H1 (cell line): ENCODE measurements around the gene UBR2. TPM values are rescaled to one million over a fixed set of nuclear protein-coding genes. Genes with fewer than 3 reads are reported as not detected.

Source experiments
- CTCF ChIA-PET: fragments of 300-600 bp; sonication (Branson Sonifier 250); formaldehyde crosslinking; loops from one replicate; lab custom pipeline; 2021; ENCODE audit not compliant: partially characterized antibody; lab: Charles Lee
- POLR2A ChIA-PET: fragments of 300-600 bp; sonication (Branson Sonifier 250); formaldehyde crosslinking; loops from one replicate; lab custom pipeline; 2021; ENCODE audit warnings: inconsistent platforms; ENCODE audit not compliant: partially characterized antibody; lab: Charles Lee
- DNase-seq, 2 experiments: peaks; one replicate each; pipeline versions ENCODE4 v3.0.0 to v3.0.0-alpha.2; 2010 to 2022; ENCODE audit warnings: low spot score in 2 of 2, low read depth in 1 of 2, mixed read lengths in 1 of 2
- FAIRE-seq: peaks from 2 replicates; lab custom pipeline; 2011; peaks lifted over from hg19 to GRCh38; lab: Jason Lieb, UNC
- H2AFZ ChIP-seq: 2 replicates; pipeline ENCODE4 v1.8.1; 2012; ENCODE audit warnings: low read length, inconsistent platforms
- H2AK5ac ChIP-seq: 2 replicates; pipeline ENCODE4 v1.6.1; 2013; ENCODE audit warnings: low read depth, low read length
- H2BK120ac ChIP-seq: replicated peaks from 2 replicates; pipeline ENCODE3; 2013; ENCODE audit warnings: low read depth, low read length, inconsistent platforms
- H2BK12ac ChIP-seq: 2 replicates; pipeline ENCODE4 v1.6.1; 2013; ENCODE audit warnings: low read depth, low read length
- H2BK15ac ChIP-seq: 2 replicates; pipeline ENCODE4 v1.6.1; 2013; ENCODE audit warnings: low read length
- H2BK20ac ChIP-seq: 2 replicates; pipeline ENCODE4 v1.6.1; 2013; ENCODE audit warnings: low read length
- H2BK5ac ChIP-seq: 2 replicates; pipeline ENCODE4 v1.6.1; 2013; ENCODE audit warnings: low read depth, low read length
- H3K14ac ChIP-seq: 2 replicates; pipeline ENCODE4 v1.6.1; 2013; ENCODE audit warnings: inconsistent platforms; ENCODE audit not compliant: insufficient read length
- H3K18ac ChIP-seq: 2 replicates; pipeline ENCODE4 v1.6.1; 2013; ENCODE audit warnings: low read length; ENCODE audit errors: extremely low read depth
- H3K23ac ChIP-seq: 2 replicates; pipeline ENCODE4 v1.6.1; 2013; ENCODE audit warnings: inconsistent platforms; ENCODE audit not compliant: insufficient read length
- H3K23me2 ChIP-seq: 2 replicates; pipeline ENCODE4 v1.6.1; 2013; ENCODE audit warnings: low read depth, low read length
- H3K27ac ChIP-seq: 2 replicates; pipeline ENCODE4 v1.6.1; 2011; ENCODE audit warnings: low read depth, low read length, inconsistent platforms
- H3K27me3 ChIP-seq, 4 experiments: replicated peaks in 1 of 4; 1 replicate in 1 of 4; 2 replicates in 3 of 4; pipeline versions ENCODE4 v1.6.1 to v1.8.1; 2011 to 2013; ENCODE audit warnings: low read length in 3 of 4, mild to moderate bottlenecking in 3 of 4, inconsistent platforms in 2 of 4, mixed read lengths in 2 of 4, moderate library complexity in 1 of 4; ENCODE audit not compliant: control insufficient read depth in 3 of 4, insufficient read depth in 3 of 4; ENCODE audit errors: extremely low read depth in 1 of 4
- H3K36me3 ChIP-seq, 4 experiments: 2 replicates each; pipeline versions ENCODE4 v1.6.1 to v1.8.1; 2011 to 2013; ENCODE audit warnings: mild to moderate bottlenecking in 4 of 4, low read length in 3 of 4, moderate library complexity in 2 of 4, control low read depth in 1 of 4, inconsistent platforms in 1 of 4; ENCODE audit not compliant: insufficient read depth in 4 of 4, control insufficient read depth in 2 of 4
- H3K4ac ChIP-seq: replicated peaks from 2 replicates; pipeline ENCODE3; 2013; ENCODE audit warnings: low read length, low read depth, mixed read lengths, inconsistent platforms; ENCODE audit not compliant: insufficient read length
- H3K4me1 ChIP-seq, 4 experiments: replicated peaks in 1 of 4; 1 replicate in 1 of 4; 2 replicates in 3 of 4; pipeline versions ENCODE4 v1.6.1 to v1.8.1; 2011 to 2013; ENCODE audit warnings: low read length in 3 of 4, inconsistent platforms in 2 of 4, mixed read lengths in 1 of 4; ENCODE audit not compliant: insufficient read depth in 4 of 4, control insufficient read depth in 3 of 4
- H3K4me2 ChIP-seq, 2 experiments: 2 replicates each; pipeline versions ENCODE4 v1.6.1 to v1.8.1; 2011 to 2013; ENCODE audit warnings: low read depth in 2 of 2, low read length in 2 of 2, control low read depth in 1 of 2, inconsistent platforms in 1 of 2, mild to moderate bottlenecking in 1 of 2; ENCODE audit not compliant: insufficient read depth in 1 of 2
- H3K4me3 ChIP-seq, 4 experiments: fragments of 200-600, 300-600 bp in 1 of 4; sonication (generic), shearing (Covaris generic), sonication (Bioruptor Twin) in 1 of 4; 2 replicates each; pipeline versions ENCODE4 v1.5.1 to v1.8.1; 2011 to 2016; ENCODE audit warnings: low read length in 4 of 4, low read depth in 3 of 4, control low read depth in 2 of 4, inconsistent platforms in 2 of 4, mild to moderate bottlenecking in 2 of 4, mixed read lengths in 1 of 4, moderate library complexity in 1 of 4; ENCODE audit not compliant: insufficient read depth in 2 of 4; ENCODE audit errors: extremely low read depth in 1 of 4
- H3K56ac ChIP-seq: replicated peaks from 2 replicates; pipeline ENCODE3; 2013; ENCODE audit warnings: low read depth, mild to moderate bottlenecking, mixed read lengths, low read length, inconsistent platforms; ENCODE audit not compliant: insufficient read length
- H3K79me1 ChIP-seq: 2 replicates; pipeline ENCODE4 v1.6.1; 2013; ENCODE audit warnings: low read depth, low read length, control low read depth
- H3K79me2 ChIP-seq, 2 experiments: 2 replicates each; pipeline versions ENCODE4 v1.6.1 to v1.8.1; 2012 to 2013; ENCODE audit warnings: low read length in 2 of 2, mild to moderate bottlenecking in 2 of 2, inconsistent platforms in 1 of 2; ENCODE audit not compliant: insufficient read depth in 2 of 2, control insufficient read depth in 1 of 2
- H3K9ac ChIP-seq, 4 experiments: replicated peaks in 1 of 4; 1 replicate in 1 of 4; 2 replicates in 3 of 4; pipeline versions ENCODE4 v1.6.1 to v1.8.1; 2011 to 2013; ENCODE audit warnings: low read depth in 3 of 4, low read length in 3 of 4, control low read depth in 2 of 4, mild to moderate bottlenecking in 2 of 4, moderate library complexity in 2 of 4, inconsistent platforms in 1 of 4; ENCODE audit errors: extremely low read depth in 1 of 4
- H3K9me3 ChIP-seq, 2 experiments: 2 replicates each; pipeline versions ENCODE4 v1.6.1 to v1.8.1; 2012 to 2013; ENCODE audit warnings: mild to moderate bottlenecking in 2 of 2, moderate library complexity in 2 of 2, control low read depth in 1 of 2, inconsistent platforms in 1 of 2, low read depth in 1 of 2, low read length in 1 of 2, mixed read lengths in 1 of 2; ENCODE audit not compliant: insufficient read depth in 2 of 2
- H4K20me1 ChIP-seq, 2 experiments: replicated peaks in 1 of 2; 2 replicates each; pipeline versions ENCODE3 to v1.8.1; 2011 to 2013; ENCODE audit warnings: inconsistent platforms in 2 of 2, low read length in 2 of 2, mild to moderate bottlenecking in 1 of 2; ENCODE audit not compliant: insufficient read depth in 2 of 2, control insufficient read depth in 1 of 2
- H4K5ac ChIP-seq: 2 replicates; pipeline ENCODE4 v1.6.1; 2013; ENCODE audit warnings: low read length, low read depth, mixed read lengths, inconsistent platforms; ENCODE audit not compliant: insufficient read length
- H4K8ac ChIP-seq: 2 replicates; pipeline ENCODE4 v1.8.0; 2013; ENCODE audit warnings: mild to moderate bottlenecking, moderate library complexity, low read length, inconsistent platforms; ENCODE audit not compliant: insufficient read depth; ENCODE audit errors: extremely low read depth
- H4K91ac ChIP-seq: replicated peaks from 2 replicates; pipeline ENCODE3; 2013; ENCODE audit warnings: low read length, mixed read lengths, inconsistent platforms; ENCODE audit not compliant: insufficient read length
- CHD2 ChIP-seq: IDR thresholded peaks from 2 replicates; pipeline ENCODE4 v1.6.1; 2012; ENCODE audit warnings: low read length, improper control_type of control experiment
- FOSL1 ChIP-seq: IDR thresholded peaks from 2 replicates; pipeline ENCODE4 v1.6.1; 2011; ENCODE audit warnings: mild to moderate bottlenecking, low read depth, low read length, moderate library complexity; ENCODE audit not compliant: insufficient read depth
- KDM4A ChIP-seq: IDR thresholded peaks from one replicate; pipeline ENCODE4 v1.7.1; 2012; ENCODE audit warnings: low read depth, mild to moderate bottlenecking, moderate library complexity, low read length, inconsistent platforms; ENCODE audit not compliant: severe bottlenecking
- POLR2A ChIP-seq, 2 experiments: IDR thresholded peaks; 1 replicate in 1 of 2; 2 replicates in 1 of 2; pipeline ENCODE4 v1.6.1; 2011; ENCODE audit warnings: low read depth in 2 of 2, low read length in 2 of 2, mild to moderate bottlenecking in 2 of 2; ENCODE audit errors: control extremely low read depth in 1 of 2
- POLR2AphosphoS5 ChIP-seq: IDR thresholded peaks from 2 replicates; pipeline ENCODE4 v1.6.1; 2011; ENCODE audit warnings: low read depth, low read length
- TAF1 ChIP-seq: IDR thresholded peaks from 2 replicates; pipeline ENCODE4 v1.6.1; 2011; ENCODE audit warnings: mild to moderate bottlenecking, low read depth, low read length
- WGBS, 2 experiments: shearing (Covaris generic) in 1 of 2; methylation state at CpG; one replicate each; pipeline versions ENCODE4 v1.1.6 to v1.1.7; 2013 to 2015; ENCODE audit warnings: low lambda C conversion rate in 2 of 2, mixed read lengths in 2 of 2, inconsistent platforms in 1 of 2, low coverage in 1 of 2, missing lambda C conversion rate in 1 of 2; ENCODE audit not compliant: insufficient replicate concordance in 2 of 2, insufficient coverage in 1 of 2, insufficient read length in 1 of 2; ENCODE audit errors: extremely low coverage in 1 of 2, missing lambda C conversion rate in 1 of 2; 5-methylcytosine and 5-hydroxymethylcytosine counted together
- polyA plus RNA-seq, 7 experiments: library from polyadenylated mRNA; depleted of rRNA in 3 of 7; stranded (reverse) in 5 of 7; unstranded in 2 of 7; fragments of >200 nt in 5 of 7; fragments of 200-250 nt in 2 of 7; gene quantifications; 1 replicate in 5 of 7; 2 replicates in 1 of 7; 4 replicates in 1 of 7; pipeline versions ENCODE4 v1.2.1 to v1.2.3, GENCODE V29; 2011 to 2013; ENCODE audit warnings: missing spikeins in 2 of 7, mixed read lengths in 2 of 7
- total RNA-seq: library from RNA; stranded (reverse); fragmentation: NEBNext Ultra II Directional; extraction: Animal tissue kit (Norgen Biotek cat#: 25700); gene quantifications from 2 replicates; pipeline ENCODE4 v1.2.1, GENCODE V29; 2021
- TF ChIP-seq, protein P1 (sequence below): IDR thresholded peaks from 2 replicates; pipeline ENCODE4 v1.6.1; 2012; ENCODE audit warnings: inconsistent platforms

The UBR2 gene
- total and polyA plus RNA-seq, 2 of the 8 experiments (the other 6 are each of a cell fraction or from before 2014, with no cell fraction given): 6.5 to 19.5 TPM

DNA sequence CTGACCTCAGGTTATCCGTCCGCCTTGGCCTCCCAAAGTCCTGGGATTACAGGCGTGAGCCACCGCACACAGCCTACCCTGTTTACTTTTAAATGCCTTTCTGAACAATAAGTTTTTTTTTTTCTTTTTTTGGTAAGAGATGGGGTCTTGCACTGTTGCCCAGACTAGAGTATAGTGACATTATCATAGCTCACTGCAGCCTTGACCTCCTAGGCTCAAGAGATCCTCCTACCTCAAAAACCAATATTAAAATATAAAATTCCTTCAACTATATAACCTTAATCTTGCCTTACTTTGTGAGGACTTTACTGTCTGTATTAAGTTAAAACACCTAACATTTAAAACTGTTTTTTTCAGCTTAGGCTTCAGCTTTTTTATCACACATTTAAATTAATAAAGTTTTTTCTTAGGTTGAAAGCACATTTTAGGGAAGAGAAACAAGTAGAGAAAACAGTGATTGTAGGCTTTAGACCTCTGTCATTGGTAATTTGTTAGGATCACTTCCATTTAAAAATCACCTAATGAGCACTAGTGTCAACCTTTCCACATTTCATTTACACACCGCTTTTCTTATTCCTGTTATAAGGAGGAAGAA, 2.9 kb downstream of the UBR2 start:
- Histone ChIP-seq H3K27me3 (no peaks in the 10 kb centered on the region), H3K79me2 (peaks cover 3 to 62% of the 10 kb centered on the region in 2 experiments; a peak in 3 of 4 replicates), H3K4me1 (no peaks in the 10 kb centered on the region; a peak in 3 of 7 replicates), H3K56ac (no peak overlapping the region), H3K4ac (no peak overlapping the region), H3K18ac (no peak overlapping the region), H2BK5ac (no peak overlapping the region), H3K4me2 (no peak overlapping the region), H3K9me3 (no peaks in the 10 kb centered on the region), H3K36me3 (no peaks in the 10 kb centered on the region; a peak in 1 of 8 replicates), H4K91ac (no peak overlapping the region), H3K23ac (no peak overlapping the region), H4K5ac (no peak overlapping the region), H2BK15ac (no peak overlapping the region), H3K79me1 (no peaks in the 10 kb centered on the region; the same call in 1 of the 2 replicates), H2BK120ac (no peak overlapping the region), H3K9ac (no peak overlapping the region), H2AK5ac (no peak overlapping the region), H2BK12ac (no peak overlapping the region), H2AFZ (no peak overlapping the region), H3K4me3 (no peak overlapping the region), H3K27ac (no peak overlapping the region), H2BK20ac (no peak overlapping the region), H4K20me1 (no peaks in the 10 kb centered on the region), H4K8ac (no peak overlapping the region), H3K14ac (no peak overlapping the region), H3K23me2 (peaks cover 2% of the 10 kb centered on the region; the same call in 1 of the 2 replicates)
- TF ChIP-seq KDM4A: no peak
- no peak for TF ChIP-seq CHD2
- TF ChIP-seq POLR2A (IDR thresholded peaks at IDR 0.05; ENCODE audit: control extremely low read depth in 1 of 2, low read depth in 2 of 2, low read length in 2 of 2): no peak
- TF ChIP-seq FOSL1: no peak
- no peak for TF ChIP-seq TAF1
- TF ChIP-seq, protein P1, sequence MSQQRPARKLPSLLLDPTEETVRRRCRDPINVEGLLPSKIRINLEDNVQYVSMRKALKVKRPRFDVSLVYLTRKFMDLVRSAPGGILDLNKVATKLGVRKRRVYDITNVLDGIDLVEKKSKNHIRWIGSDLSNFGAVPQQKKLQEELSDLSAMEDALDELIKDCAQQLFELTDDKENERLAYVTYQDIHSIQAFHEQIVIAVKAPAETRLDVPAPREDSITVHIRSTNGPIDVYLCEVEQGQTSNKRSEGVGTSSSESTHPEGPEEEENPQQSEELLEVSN: no peak
- no peak for TF ChIP-seq POLR2AphosphoS5
- ChIA-PET CTCF (interaction anchor here (1.4 to 1.5 kb wide), 3 partner anchors 9 to 34 kb away, joined by 3 to 5 read pairs (median 3); no protein-coding TSS in a partner anchor), POLR2A (interaction anchor here (0.6 kb wide), 1 partner anchor 21 kb away, joined by 3 read pairs; no protein-coding TSS in a partner anchor)
- DNase-seq (no peak), FAIRE-seq (no peak)
- 91% methylated on average over 5 of the region's 5 CpGs; no CpG with 5 or more reads in 1 of the 2 experiments for WGBS, 2 experiments
